Measurements from ENCODE around the gene GAL3ST3.
"Not testable (repeated sequence)": the region's sequence is repeated elsewhere in the genome, so short reads cannot be mapped to it uniquely, and the experiment has no call there.

Gene GAL3ST3

DNA sequence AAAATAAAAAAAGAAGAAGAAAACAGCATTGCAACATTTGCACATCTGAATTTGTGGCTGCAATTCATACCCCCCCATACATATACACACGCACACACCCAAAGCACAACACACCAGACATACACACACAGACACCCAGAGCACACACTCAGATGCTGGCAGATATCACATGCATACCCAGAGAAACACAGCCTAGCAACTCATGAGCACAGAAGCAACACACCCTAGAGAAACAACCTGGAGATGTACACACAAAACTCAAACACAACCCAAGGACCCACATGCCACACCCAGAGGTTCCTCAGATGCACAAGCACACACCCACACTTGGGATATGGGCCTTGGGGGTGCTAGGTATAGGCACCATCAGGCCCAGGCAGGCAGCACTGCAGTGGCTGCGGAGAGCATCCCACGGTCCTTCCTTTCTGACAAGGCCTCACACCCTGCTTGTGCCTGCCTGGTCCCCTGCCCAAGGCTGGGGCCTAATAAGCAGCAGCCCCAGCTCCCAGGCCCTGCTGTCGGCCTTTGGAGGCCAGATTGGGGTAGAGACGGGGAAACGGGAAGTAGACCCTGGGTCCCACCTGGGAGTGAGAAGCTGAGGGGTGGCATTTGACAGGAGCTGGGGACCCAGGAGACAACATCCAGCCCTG, 34.0 kb downstream of the GAL3ST3 start:
- H3K9me3 Mint-ChIP-seq, result no peaks in the 10 kb centered on the region
- H3K27me3 Mint-ChIP-seq, result peaks cover 36% of the 10 kb centered on the region
- DNase-seq (no peak), ATAC-seq (no peak)
- H3K4me1 Mint-ChIP-seq, result peaks cover 24% of the 10 kb centered on the region
- no peak overlapping the region for H3K27ac Mint-ChIP-seq
- no peak overlapping the region for H3K4me3 Mint-ChIP-seq

- H3K27ac Mint-ChIP-seq, result no peak overlapping the region
- H3K9me3 Mint-ChIP-seq, result no peaks in the 10 kb centered on the region
- ATAC-seq (no peak), DNase-seq (no peak)
- peaks cover 24% of the 10 kb centered on the region for H3K4me1 Mint-ChIP-seq
- H3K4me3 Mint-ChIP-seq, result no peak overlapping the region
- H3K27me3 Mint-ChIP-seq, result peaks cover 36% of the 10 kb centered on the region
Observed at GRCh38 chr11:66013762-66014100, 35.2 kb downstream of the GAL3ST3 start.

- Mint-ChIP-seq H3K4me3 (no peak overlapping the region), H3K27ac (no peak overlapping the region), H3K4me1 (peaks cover 20% of the 10 kb centered on the region), H3K9me3 (no peaks in the 10 kb centered on the region), H3K27me3 (peaks cover 36% of the 10 kb centered on the region)
- ATAC-seq (no peak), DNase-seq (no peak)
Observed at GRCh38 chr11:66012946-66013761, 35.8 kb downstream of the GAL3ST3 start.

DNA sequence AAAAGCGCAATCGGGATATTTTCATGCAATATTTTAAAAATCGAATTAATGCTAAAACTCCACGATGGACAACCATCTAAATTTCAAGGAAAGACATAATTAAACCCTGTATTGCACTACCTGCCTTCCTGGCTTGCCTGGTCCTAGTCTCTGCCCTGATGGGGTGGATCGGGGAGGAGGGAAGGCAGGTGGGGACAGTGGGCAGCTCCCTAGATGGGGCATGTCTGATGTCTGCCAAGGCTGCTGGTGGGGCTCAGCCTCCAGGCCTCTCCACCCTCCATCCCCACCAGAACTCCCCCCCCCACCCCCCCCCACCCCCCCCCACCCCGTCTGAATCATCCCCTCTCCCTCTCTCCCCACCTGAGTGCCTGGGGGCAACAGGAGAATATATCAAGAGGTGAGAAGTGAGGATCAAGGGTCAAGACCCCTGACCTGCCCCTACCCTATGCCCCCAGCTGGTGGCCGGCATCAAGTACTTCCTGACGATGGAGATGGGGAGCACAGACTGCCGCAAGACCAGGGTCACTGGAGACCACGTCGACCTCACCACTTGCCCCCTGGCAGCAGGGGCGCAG, 36.5 kb downstream of the GAL3ST3 start:
- no peak for DNase-seq
- Mint-ChIP-seq H3K9me3 (no peaks in the 10 kb centered on the region), H3K27ac (no peak overlapping the region), H3K27me3 (peaks cover 36% of the 10 kb centered on the region), H3K4me3 (peak overlapping the region; percentile 45 to 63), H3K4me1 (peaks cover 16% of the 10 kb centered on the region)
- no peak for ATAC-seq

- peaks cover 11% of the 10 kb centered on the region for H3K4me1 Mint-ChIP-seq
- no peak for DNase-seq
- H3K27me3 Mint-ChIP-seq, result peaks cover 36% of the 10 kb centered on the region
- ATAC-seq, result peak; percentile 36
- H3K4me3 Mint-ChIP-seq, result peak within 1 kb of the TSS; percentile 45 to 63
- H3K9me3 Mint-ChIP-seq, result no peaks in the 10 kb centered on the region
- H3K27ac Mint-ChIP-seq, result no peak within 1 kb of the TSS
Observed at GRCh38 chr11:66011785-66012303, 37.1 kb downstream of the GAL3ST3 start, which contains the start of gene CST6. Gene CST6 (plus strand): TSS chr11:66012008. CDS start chr11:66012045, 37 bp downstream.

DNA sequence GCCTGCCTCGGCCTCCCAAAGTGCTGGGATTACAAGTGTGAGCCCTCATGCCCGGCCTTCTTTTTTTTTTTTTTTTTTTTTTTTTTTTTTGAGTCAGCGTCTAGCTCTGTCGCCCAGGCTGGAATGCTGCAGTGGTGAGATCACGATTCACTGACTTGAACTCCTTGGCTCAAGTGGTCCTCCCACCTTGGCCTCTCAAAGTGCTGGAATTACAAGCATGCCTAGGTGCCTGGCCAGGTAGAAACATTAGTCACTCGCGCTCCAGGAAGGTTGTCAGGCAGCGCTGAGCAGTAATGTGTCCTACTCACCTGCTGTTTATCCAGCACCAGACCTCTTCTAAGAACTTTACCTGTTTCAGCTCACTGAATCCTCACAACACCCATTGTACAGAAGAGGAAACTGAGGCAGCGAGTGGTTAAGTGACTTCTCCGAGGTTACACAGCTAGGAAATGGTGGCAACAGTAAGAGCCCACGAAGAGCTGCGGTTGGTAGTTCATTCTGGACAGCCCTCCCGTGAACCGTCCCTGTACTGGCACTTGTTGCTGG, 37.6 kb downstream of the GAL3ST3 start:
- no peaks in the 10 kb centered on the region for H3K9me3 Mint-ChIP-seq

DNA sequence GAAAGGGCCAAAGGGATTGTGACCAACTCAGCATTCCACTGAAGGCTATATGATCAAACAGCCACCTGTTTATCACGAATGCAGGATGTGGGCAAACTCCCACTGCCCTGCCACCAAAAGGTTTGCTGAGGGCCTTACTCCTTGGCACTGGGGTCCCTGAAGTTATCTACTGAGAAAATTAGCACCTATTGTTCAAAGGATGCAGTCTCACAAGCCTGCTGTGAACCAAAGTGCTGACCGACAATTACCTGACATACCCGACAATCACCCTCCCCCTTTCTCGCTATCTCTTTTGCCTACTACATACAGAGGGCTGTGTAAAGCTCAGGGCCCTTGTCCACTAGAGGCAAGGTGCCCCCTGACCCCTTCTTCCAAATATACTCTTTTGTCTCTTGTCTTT, 38.9 kb downstream of the GAL3ST3 start:
- H3K4me3 Mint-ChIP-seq, DNase-seq, ATAC-seq, H3K9me3 Mint-ChIP-seq: not testable (repeated sequence)
- peak overlapping the region in 1 of 2 donors; percentile 49 for H3K27ac Mint-ChIP-seq
- peaks cover 21% of the 10 kb centered on the region for H3K4me1 Mint-ChIP-seq
- H3K27me3 Mint-ChIP-seq, result peaks cover 35% of the 10 kb centered on the region

More for the DNA sequence above, 37.6 kb downstream of the GAL3ST3 start:
- ATAC-seq (no peak), DNase-seq (no peak)
- Mint-ChIP-seq H3K4me3 (peak overlapping the region in 1 of 2 donors; percentile 63), H3K27me3 (peaks cover 36% of the 10 kb centered on the region), H3K4me1 (peaks cover 16% of the 10 kb centered on the region), H3K27ac (no peak overlapping the region)

DNA sequence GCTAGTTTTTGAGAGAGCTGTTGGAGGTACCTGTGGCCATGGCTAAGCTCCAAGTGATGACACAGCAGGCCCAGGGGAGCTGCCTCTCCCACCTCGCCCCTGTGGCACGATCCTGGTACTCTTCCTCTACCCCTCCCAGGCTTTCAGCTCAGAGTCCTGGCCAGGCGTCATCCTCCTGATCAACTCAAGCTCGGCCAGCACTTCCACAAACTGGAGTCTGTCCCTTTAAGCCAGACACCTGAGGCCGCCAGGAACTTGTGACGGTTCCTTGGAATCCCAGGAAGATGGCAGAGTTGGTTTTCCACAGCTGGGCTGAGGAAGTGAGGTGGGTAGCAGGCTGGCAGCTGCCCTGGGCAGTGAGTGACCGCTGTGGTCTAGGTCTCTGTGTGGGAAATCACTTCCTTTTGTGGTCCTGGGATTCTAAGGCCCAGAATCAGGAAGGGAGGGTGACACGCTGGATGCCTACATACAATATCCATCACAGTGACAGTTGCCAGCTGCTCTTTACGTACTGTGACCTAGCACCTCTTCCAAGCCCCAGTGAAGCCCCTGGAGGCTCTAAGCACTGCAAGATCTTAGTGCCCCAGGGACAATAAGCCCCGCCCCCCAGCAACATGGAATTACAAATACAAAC, 40.4 kb downstream of the GAL3ST3 start:
- Mint-ChIP-seq H3K4me1 (peaks cover 30% of the 10 kb centered on the region), H3K27ac (peak overlapping the region in 1 of 2 donors; percentile 33), H3K9me3 (no peaks in the 10 kb centered on the region), H3K27me3 (peaks cover 25% of the 10 kb centered on the region), H3K4me3 (no peak overlapping the region)
- DNase-seq (no peak), ATAC-seq (no peak)

DNA sequence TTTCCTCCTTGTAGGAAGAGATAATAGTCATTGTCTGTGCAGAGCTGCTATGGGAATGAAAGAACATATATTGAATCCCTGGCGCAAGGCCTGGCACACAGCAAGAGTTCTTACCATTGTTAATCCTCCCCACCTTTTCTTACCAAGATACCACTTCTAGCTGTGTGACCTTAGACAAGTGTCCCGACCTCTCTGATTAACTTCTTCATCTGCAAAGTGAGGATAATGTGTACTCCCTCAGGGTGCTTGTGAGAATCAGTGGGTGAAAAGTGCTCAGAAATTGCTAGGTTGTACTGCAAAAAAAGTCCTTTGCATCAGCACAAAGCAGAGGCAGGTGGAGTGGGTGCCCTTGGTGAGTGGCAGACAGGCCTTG, 40.9 kb downstream of the GAL3ST3 start:
- no peak for DNase-seq
- ATAC-seq, result no peak
- no peaks in the 10 kb centered on the region for H3K9me3 Mint-ChIP-seq
- H3K27ac Mint-ChIP-seq, result no peak overlapping the region
- H3K27me3 Mint-ChIP-seq, result peaks cover 20% of the 10 kb centered on the region
- H3K4me1 Mint-ChIP-seq, result peaks cover 35% of the 10 kb centered on the region
- no peak overlapping the region for H3K4me3 Mint-ChIP-seq

DNA sequence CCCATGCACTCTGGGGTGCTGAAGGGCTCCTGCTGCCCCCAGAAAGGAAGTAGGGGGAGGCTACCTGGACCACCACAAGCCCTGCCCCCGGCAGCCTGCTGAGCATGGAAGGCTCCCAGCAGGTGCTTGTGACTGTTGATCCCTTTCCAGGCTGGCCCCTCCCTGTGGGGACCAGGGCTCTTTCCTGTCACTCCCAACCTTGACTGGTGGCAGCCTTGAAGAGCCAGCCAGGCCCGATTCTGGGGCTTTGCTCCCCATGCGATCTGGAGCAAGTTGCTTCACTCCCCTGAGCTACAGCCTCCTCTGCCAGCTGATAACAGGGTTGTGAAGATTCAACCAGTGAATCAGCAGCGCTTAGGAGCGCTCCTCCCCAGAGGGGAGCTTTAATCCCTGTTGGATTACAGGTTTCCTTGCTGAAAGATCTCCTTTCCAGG, 41.7 kb downstream of the GAL3ST3 start:
- H3K4me3 Mint-ChIP-seq, result no peak overlapping the region
- H3K27me3 Mint-ChIP-seq, result peaks cover 11% of the 10 kb centered on the region
- H3K4me1 Mint-ChIP-seq, result peaks cover 43% of the 10 kb centered on the region
- H3K27ac Mint-ChIP-seq, result peak overlapping the region in 1 of 2 donors; percentile 66
- no peak for DNase-seq
- no peak for ATAC-seq
- H3K9me3 Mint-ChIP-seq, result no peaks in the 10 kb centered on the region

DNA sequence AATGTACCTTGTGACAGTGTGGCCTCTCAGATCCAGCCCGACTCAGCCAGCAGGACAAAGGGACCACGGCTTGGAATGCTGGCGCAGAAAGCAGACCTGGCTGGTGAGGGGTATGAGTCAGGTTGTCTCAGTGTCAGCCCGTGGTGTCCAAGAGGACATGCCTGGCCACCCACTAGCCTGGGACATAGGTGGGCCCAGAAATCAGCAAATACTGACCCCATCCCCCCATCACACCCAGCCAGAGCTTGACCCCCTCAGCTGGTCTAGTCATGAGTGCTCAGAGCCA, 42.1 kb downstream of the GAL3ST3 start:
- Mint-ChIP-seq H3K9me3 (no peaks in the 10 kb centered on the region), H3K4me1 (peaks cover 43% of the 10 kb centered on the region), H3K27me3 (peaks cover 7% of the 10 kb centered on the region), H3K4me3 (no peak overlapping the region), H3K27ac (no peak overlapping the region)
- no peak for ATAC-seq
- DNase-seq, result no peak

- Mint-ChIP-seq H3K4me1 (peaks cover 39% of the 10 kb centered on the region), H3K27me3 (peaks cover 2% of the 10 kb centered on the region), H3K27ac (no peak overlapping the region), H3K9me3 (no peaks in the 10 kb centered on the region), H3K4me3 (no peak overlapping the region)
- ATAC-seq (no peak), DNase-seq (no peak)
Observed at GRCh38 chr11:66006134-66006890, 42.6 kb downstream of the GAL3ST3 start.

DNA sequence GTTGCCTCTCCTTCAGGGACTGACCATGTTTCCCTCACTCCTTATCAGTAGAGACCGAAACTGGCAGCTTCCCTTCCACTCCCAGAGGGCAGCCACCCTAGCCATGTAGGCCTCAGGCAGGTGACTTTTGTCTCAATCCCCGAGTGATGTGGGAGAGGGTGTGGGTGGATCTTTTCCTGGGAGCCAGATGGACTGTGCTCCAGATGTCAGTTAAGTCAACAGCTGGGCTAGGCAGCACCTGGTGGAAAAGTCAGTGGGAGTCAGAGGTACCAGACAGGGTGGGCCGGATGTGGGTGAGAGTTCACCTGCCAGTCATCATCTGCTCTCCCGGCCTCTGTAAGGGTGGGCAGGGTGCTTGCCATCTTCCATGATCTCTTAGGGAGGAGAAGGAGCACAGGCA, 44.8 kb downstream of the GAL3ST3 start:
- Mint-ChIP-seq H3K9me3 (no peaks in the 10 kb centered on the region), H3K27ac (peak overlapping the region; percentile 48 to 52), H3K4me1 (peaks cover 56% of the 10 kb centered on the region), H3K27me3 (no peaks in the 10 kb centered on the region), H3K4me3 (peak overlapping the region in 1 of 2 donors; percentile 9)
- ATAC-seq (no peak), DNase-seq (no peak)

GRCh38 chr11:66003291-66003690, 45.7 kb downstream of the GAL3ST3 start:
- no peaks in the 10 kb centered on the region for H3K27me3 Mint-ChIP-seq
- no peak for DNase-seq
- peaks cover 63% of the 10 kb centered on the region for H3K4me1 Mint-ChIP-seq
- no peaks in the 10 kb centered on the region for H3K9me3 Mint-ChIP-seq
- H3K4me3 Mint-ChIP-seq, result peak overlapping the region; percentile 97 to 100
- H3K27ac Mint-ChIP-seq, result peak overlapping the region; percentile 82 to 93
- no peak for ATAC-seq

Data from stimulated activated naive CD8-positive, alpha-beta T cell treated with anti-CD3 and anti-CD28 coated beads, Interleukin-15, amount 100 ng/mL, for 72 hours (primary cell).